ENCODE measurements around the gene ZNF598. TPM values are rescaled to one million over a fixed set of nuclear protein-coding genes. Genes with fewer than 3 reads are reported as not detected.

The ZNF598 gene
- total and polyA plus RNA-seq, 2 of the 13 experiments (the other 11 are each of a cell fraction or from before 2014, with no cell fraction given), result 13.5 to 14.2 TPM

GRCh38 chr16:1983544-1984346, 25.9 kb downstream of the ZNF598 start, which contains the start of gene GFER (continued):
- TF ChIP-seq TBX2 (CRISPR knock-in tag; IDR thresholded peaks at IDR 0.05; ENCODE audit: borderline replicate concordance) (peak; percentile 86), ZNF263 (CRISPR knock-in tag; IDR thresholded peaks at IDR 0.05) (peak; percentile 18; the same call in 1 of the 2 replicates), ZFP62 (CRISPR knock-in tag; IDR thresholded peaks at IDR 0.05) (no peak), AHR (CRISPR knock-in tag; IDR thresholded peaks at IDR 0.05) (peak; percentile 12; the same call in 1 of the 2 replicates), SMARCE1 (IDR thresholded peaks at IDR 0.05; ENCODE audit: borderline replicate concordance) (no peak), ELF3 (CRISPR knock-in tag; IDR thresholded peaks at IDR 0.05) (no peak), PAXIP1 (CRISPR knock-in tag; conservative IDR thresholded peaks at IDR 0.05) (peak; percentile 48; the same call in 1 of the 2 replicates), SNRNP70 (IDR thresholded peaks at IDR 0.05; ENCODE audit: low read depth, low read length) (no peak), IRF2 (CRISPR knock-in tag; IDR thresholded peaks at IDR 0.05) (peak; percentile 18; the same call in 1 of the 2 replicates), SNAPC5 (CRISPR knock-in tag; IDR thresholded peaks at IDR 0.05; ENCODE audit: borderline replicate concordance) (no peak), GATAD2A (CRISPR knock-in tag; IDR thresholded peaks at IDR 0.05) (peak; percentile 62), TEAD3 (CRISPR knock-in tag; optimal IDR thresholded peaks at IDR 0.05; ENCODE audit: borderline replicate concordance) (peak; percentile 57), EP300 (IDR thresholded peaks at IDR 0.05; ENCODE audit: low read depth in 2 of 2, low read length in 2 of 2) (peak; percentile 9 to 38; a peak in 2 of 4 replicates), EP300 (CRISPR knock-in tag; IDR thresholded peaks at IDR 0.05; ENCODE audit: borderline replicate concordance) (no peak; the same call in none of the 2 replicates), ZNF670 (CRISPR knock-in tag; IDR thresholded peaks at IDR 0.05; ENCODE audit: borderline replicate concordance) (peak; percentile 82; the same call in 1 of the 2 replicates), ZNF7 (CRISPR knock-in tag; IDR thresholded peaks at IDR 0.05) (no peak), HNF1A (IDR thresholded peaks at IDR 0.05; ENCODE audit: low read depth) (no peak), HNF1A (CRISPR knock-in tag; IDR thresholded peaks at IDR 0.05; ENCODE audit: borderline replicate concordance) (no peak), ISL2 (CRISPR knock-in tag; IDR thresholded peaks at IDR 0.05) (0 out of 2 replicates have a peak, but pooled peaks have one; percentile 38), NFYC (CRISPR knock-in tag; IDR thresholded peaks at IDR 0.05) (no peak), ZNF576 (CRISPR knock-in tag; IDR thresholded peaks at IDR 0.05) (no peak)

All from HepG2 (cell line).